GM21390 (cell line): ENCODE data around the gene ZNF79.

Source experiments
- ATAC-seq: cut with Tn5 transposase; IDR thresholded peaks from one replicate; pipeline ENCODE4 v1.9.1; 2021; ENCODE audit not compliant: unreplicated experiment

ZNF79 gene

DNA sequence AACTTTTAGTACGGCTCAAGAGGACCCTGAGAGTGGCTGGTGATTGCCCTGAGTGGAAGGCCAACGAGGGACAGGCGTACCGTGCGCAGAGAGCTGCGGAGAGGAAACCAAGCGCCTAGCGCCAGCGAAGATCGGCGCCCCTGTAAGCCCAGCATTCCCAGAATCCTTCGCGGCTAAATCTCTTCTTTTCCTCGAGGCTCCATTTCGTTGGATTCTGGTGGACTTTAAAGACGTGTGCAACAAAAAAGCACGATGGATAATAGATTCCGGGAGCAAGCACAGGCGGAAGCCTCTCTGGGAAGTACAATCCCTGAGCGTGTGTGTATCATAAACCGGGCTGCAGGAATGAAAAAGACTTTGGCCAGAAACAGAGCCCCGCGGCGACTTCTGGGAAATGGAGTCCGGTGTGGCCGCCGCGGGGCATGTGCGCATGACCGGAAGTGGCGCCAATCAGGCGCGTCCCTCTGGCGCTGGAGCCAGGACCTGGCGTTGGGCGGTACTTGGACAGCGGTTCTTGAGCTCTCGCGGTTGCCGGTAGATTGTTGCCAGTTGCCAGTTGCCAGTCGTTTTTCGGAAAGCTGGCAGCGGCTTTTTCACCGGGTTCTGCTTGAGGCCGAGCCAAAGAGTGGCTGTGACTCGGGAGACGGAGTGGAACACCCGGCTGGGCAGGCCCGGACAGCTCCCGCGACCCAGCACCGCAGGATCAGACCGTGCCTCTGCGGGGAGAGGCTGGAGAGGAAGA is at the start of gene ZNF79:
TSS of gene ZNF79 (plus strand) at position 449 of the 742 bp plus-strand sequence. CDS start 406 bp downstream, outside the sequence.
- ATAC-seq, result peak; percentile 86

DNA sequence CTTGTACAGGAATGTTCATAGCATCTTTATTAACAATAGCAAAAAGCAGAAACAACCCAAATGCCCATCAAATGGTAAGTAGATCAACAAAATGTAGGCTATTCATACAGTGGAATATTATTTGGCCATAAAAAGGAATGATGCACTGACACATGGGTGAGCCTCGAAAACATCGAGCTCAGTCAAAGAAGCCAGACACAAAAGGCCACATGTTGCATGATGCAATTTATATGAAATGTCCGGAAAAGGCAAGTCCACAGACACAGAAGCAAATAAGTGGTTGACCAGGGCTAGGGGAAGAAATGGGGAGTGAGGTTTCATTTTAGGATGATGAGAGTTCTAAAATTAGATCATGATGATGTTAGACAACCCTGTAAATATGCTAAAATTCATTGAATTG is 43.7 kb upstream of the ZNF79 start:
- ATAC-seq, result no peak

- no peak for ATAC-seq
These were observed 41.6 kb upstream of the ZNF79 start for GRCh38 chr9:127382541-127382940.

GRCh38 chr9:127384016-127384730 is 40.0 kb upstream of the ZNF79 start:
- no peak for ATAC-seq

- ATAC-seq, result no peak
These were observed 39.3 kb upstream of the ZNF79 start for GRCh38 chr9:127384901-127385300.

DNA sequence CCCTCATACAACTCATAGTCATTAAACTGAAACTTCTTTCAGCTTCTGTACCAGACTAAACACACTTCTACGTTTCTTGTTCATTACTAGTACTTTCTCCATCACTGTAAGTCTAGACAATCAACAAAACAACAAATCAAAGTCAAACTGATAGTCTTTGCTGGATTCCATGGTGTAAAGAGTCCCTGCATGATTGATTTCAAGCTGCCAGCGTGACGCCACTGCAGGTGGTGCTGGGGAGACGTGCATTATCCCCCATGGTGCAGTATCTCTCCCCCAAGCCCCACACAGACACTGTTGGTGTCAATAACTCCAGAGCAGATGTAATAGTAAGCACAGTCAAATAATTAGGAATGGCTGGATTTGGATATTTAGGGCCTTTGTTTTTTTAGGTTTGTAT is 37.9 kb upstream of the ZNF79 start:
- ATAC-seq, result no peak

GRCh38 chr9:127386981-127387380 is 37.2 kb upstream of the ZNF79 start:
- ATAC-seq, result no peak

- peak; percentile 85 for ATAC-seq
These were observed 35.9 kb upstream of the ZNF79 start for GRCh38 chr9:127388037-127388855.

- no peak for ATAC-seq
These were observed 35.3 kb upstream of the ZNF79 start for GRCh38 chr9:127388856-127389238.

GRCh38 chr9:127389381-127390247 is 34.6 kb upstream of the ZNF79 start:
- ATAC-seq, result no peak

- no peak for ATAC-seq
These were observed 34.0 kb upstream of the ZNF79 start for GRCh38 chr9:127390248-127390545.

GRCh38 chr9:127390563-127390962 is 33.6 kb upstream of the ZNF79 start:
- no peak for ATAC-seq

- no peak for ATAC-seq
These were observed 32.0 kb upstream of the ZNF79 start for GRCh38 chr9:127392166-127392565.

- no peak for ATAC-seq
These were observed 31.2 kb upstream of the ZNF79 start for GRCh38 chr9:127392976-127393375.

DNA sequence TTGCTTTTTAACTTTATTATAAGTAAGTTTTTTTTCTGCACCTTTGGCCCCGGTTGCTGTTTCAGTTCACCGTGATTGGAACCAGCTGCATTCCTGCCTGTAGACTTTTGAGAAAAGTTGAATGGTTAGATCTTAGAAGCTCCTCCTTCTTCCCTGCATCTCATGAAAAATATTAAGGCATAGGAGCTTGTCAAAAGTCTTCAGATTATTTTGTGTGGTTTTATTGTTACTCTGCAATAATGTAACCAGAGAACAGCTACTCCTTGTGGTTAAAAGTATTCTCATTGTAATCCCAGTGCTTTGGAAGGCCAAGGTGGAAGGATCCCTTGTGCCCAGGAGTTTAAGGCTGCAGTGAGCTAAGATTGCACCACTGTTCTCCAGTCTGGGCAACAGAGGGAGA is 30.5 kb upstream of the ZNF79 start:
- ATAC-seq, result no peak

DNA sequence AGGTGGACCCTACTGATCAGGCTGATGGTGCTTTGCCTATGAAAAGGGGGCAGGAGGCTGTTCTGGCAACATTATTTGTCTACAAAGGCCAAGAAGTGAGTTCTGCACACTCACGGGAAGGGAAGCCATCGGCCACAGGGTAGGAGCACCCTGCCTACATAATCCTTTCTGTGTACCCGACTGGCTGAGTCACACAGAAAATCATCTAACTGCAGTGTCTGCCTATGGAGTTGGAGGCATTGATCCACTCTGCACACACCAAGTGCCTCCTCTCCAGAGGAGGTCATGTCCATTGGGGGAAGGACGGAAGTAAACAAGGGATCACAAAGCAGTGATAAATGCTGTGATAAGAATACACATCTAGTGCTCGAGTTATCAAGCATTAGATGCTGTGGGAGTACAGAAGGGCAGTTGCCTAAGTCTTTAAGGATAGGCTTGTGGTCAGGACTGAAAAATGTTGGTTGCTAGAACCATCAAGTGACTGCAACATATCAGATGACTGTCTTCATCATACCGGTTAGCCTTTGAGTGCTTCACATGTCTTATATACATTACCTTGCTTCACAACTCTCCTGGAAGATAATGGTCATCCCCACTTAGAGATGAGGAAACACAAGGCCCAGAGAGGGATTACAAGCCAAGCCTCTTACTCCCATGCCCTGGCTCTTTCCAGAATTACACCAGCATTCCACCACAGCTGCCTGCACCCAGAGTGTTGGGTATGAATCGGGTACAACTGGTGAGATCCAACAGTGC is 28.5 kb upstream of the ZNF79 start:
- ATAC-seq, result no peak

- ATAC-seq, result no peak
These were observed 27.9 kb upstream of the ZNF79 start for GRCh38 chr9:127396253-127396807.

DNA sequence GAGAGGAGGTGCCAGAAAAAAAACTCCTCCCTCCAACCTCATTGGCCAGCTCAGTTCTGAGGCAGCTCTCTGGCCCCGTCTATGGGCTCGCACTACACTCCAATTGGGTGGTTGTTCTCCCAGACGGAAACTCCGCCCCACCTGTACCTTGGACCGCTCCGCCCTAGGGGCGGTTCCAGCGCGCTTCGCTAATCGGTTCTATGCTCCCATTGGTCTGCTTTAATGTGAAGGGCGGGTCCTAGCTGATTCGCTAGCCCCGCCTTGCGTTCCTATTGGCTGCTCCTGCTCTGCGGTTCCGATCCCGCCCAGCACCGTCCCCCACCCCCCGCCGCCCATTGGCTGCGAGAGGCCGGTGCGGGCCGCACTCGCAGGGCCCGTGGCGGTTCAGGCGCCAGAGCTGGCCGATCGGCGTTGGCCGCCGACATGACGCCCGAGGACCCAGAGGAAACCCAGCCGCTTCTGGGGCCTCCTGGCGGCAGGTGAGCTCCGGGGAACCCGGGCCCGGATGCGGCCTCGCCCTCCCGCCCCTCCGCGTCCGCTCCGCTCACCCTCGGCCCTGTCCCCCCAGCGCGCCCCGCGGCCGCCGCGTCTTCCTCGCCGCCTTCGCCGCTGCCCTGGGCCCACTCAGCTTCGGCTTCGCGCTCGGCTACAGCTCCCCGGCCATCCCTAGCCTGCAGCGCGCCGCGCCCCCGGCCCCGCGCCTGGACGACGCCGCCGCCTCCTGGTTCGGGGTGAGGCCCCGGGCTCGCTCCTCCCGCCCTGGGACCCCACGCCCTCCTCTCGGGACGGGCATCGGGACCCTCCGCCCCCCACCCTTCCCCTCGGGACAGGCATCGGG is 27.2 kb upstream of the ZNF79 start, which contains the start of gene SLC2A8:
TSS of gene SLC2A8 (plus strand) at position 362 of the 838 bp plus-strand sequence. CDS start at position 424, 62 bp downstream.
- ATAC-seq, result peak; percentile 96
